Large intestine (tissue), 3 donors: ENCODE data around the gene FAP. TPM values are rescaled to one million over a fixed set of nuclear protein-coding genes. Genes with fewer than 3 reads are reported as not detected.

Experiments used
- DNase-seq, 2 donors: peaks; one replicate each; pipeline versions ENCODE4 v3.0.0 to v3.0.0-alpha.2; 2013
- H3K27ac ChIP-seq: one replicate; pipeline ENCODE4 v1.5.1; 2013; ENCODE audit warnings: low read length
- H3K27me3 ChIP-seq: 2 replicates; pipeline ENCODE4 v1.6.1; 2013; ENCODE audit warnings: low read length; ENCODE audit not compliant: control insufficient read depth, insufficient read depth
- H3K36me3 ChIP-seq: 2 replicates; pipeline ENCODE4 v1.6.1; 2013; ENCODE audit warnings: low read length; ENCODE audit not compliant: control insufficient read depth, insufficient read depth
- H3K4me1 ChIP-seq: one replicate; pipeline ENCODE4 v1.6.1; 2013; ENCODE audit warnings: low read length; ENCODE audit not compliant: control insufficient read depth, insufficient read depth
- H3K4me3 ChIP-seq: one replicate; pipeline ENCODE4 v1.5.1; 2013; ENCODE audit warnings: low read length
- H3K9me3 ChIP-seq: one replicate; pipeline ENCODE4 v1.6.1; 2013; ENCODE audit warnings: mild to moderate bottlenecking, low read depth, low read length, moderate library complexity; ENCODE audit not compliant: control insufficient read depth
- WGBS: methylation state at CpG from one replicate; pipeline ENCODE4 v1.1.5; 2013; ENCODE audit warnings: low lambda C conversion rate; ENCODE audit not compliant: insufficient coverage; 5-methylcytosine and 5-hydroxymethylcytosine counted together
- polyA plus RNA-seq: library from polyadenylated mRNA; unstranded; fragments of 120-200 nt; gene quantifications from one replicate; pipeline ENCODE4 v1.2.1, GENCODE V29; 2013

The FAP gene
- polyA plus RNA-seq, 1 donor: 10.6 TPM

GRCh38 chr2:162198239-162198638, 45.0 kb downstream of the FAP start:
- H3K36me3 ChIP-seq: no peaks in the 10 kb centered on the region
- H3K4me3 ChIP-seq: no peak overlapping the region

GRCh38 chr2:162197069-162197825, 46.0 kb downstream of the FAP start:
- Histone ChIP-seq H3K4me3 (no peak overlapping the region), H3K27me3 (no peaks in the 10 kb centered on the region), H3K4me1 (no peaks in the 10 kb centered on the region), H3K9me3 (no peaks in the 10 kb centered on the region), H3K36me3 (no peaks in the 10 kb centered on the region), H3K27ac (no peak overlapping the region)
- DNase-seq: no peak
- WGBS: 80% methylated on average over 1 of the region's 2 CpGs

More at GRCh38 chr2:162198239-162198638, 45.0 kb downstream of the FAP start:
- Histone ChIP-seq H3K9me3 (no peaks in the 10 kb centered on the region), H3K27me3 (no peaks in the 10 kb centered on the region), H3K4me1 (no peaks in the 10 kb centered on the region), H3K27ac (no peak overlapping the region)
- DNase-seq: no peak
- WGBS: 60% methylated on average over 1 of the region's 9 CpGs

- Histone ChIP-seq H3K36me3 (no peaks in the 10 kb centered on the region), H3K27me3 (no peaks in the 10 kb centered on the region), H3K4me1 (no peaks in the 10 kb centered on the region), H3K27ac (no peak overlapping the region), H3K4me3 (no peak overlapping the region), H3K9me3 (no peaks in the 10 kb centered on the region)
- DNase-seq: no peak
- WGBS: 89% methylated on average over 3 of the region's 7 CpGs
These were observed 46.6 kb downstream of the FAP start for GRCh38 chr2:162196638-162197037.

GRCh38 chr2:162188451-162188850, 54.8 kb downstream of the FAP start:
- H3K27ac ChIP-seq: no peak overlapping the region
- H3K9me3 ChIP-seq: no peaks in the 10 kb centered on the region
- no peak for DNase-seq
- H3K4me3 ChIP-seq: no peak overlapping the region
- no peaks in the 10 kb centered on the region for H3K36me3 ChIP-seq
- 100% methylated on average over 1 of the region's 3 CpGs for WGBS
- no peaks in the 10 kb centered on the region for H3K27me3 ChIP-seq
- peaks cover 11% of the 10 kb centered on the region for H3K4me1 ChIP-seq

- Histone ChIP-seq H3K27me3 (no peaks in the 10 kb centered on the region), H3K4me1 (peaks cover 27% of the 10 kb centered on the region), H3K4me3 (no peak overlapping the region), H3K36me3 (no peaks in the 10 kb centered on the region), H3K9me3 (no peaks in the 10 kb centered on the region), H3K27ac (no peak overlapping the region)
- peak in 1 of 2 donors; percentile 15 for DNase-seq
- WGBS: 73% methylated on average over 4 of the region's 5 CpGs
These were observed 57.6 kb downstream of the FAP start for GRCh38 chr2:162185541-162186232.

- no peaks in the 10 kb centered on the region for H3K36me3 ChIP-seq
- H3K4me3 ChIP-seq: no peak overlapping the region
- DNase-seq: peak; percentile 29 to 84
- H3K4me1 ChIP-seq: peaks cover 27% of the 10 kb centered on the region
- no peaks in the 10 kb centered on the region for H3K9me3 ChIP-seq
- peak overlapping the region; percentile 11 for H3K27ac ChIP-seq
- H3K27me3 ChIP-seq: no peaks in the 10 kb centered on the region
- 0% methylated on average over 1 of the region's 2 CpGs for WGBS
These were observed 58.3 kb downstream of the FAP start for GRCh38 chr2:162184821-162185450.

- Histone ChIP-seq H3K4me1 (peaks cover 27% of the 10 kb centered on the region), H3K27me3 (no peaks in the 10 kb centered on the region), H3K9me3 (no peaks in the 10 kb centered on the region), H3K27ac (peak overlapping the region; percentile 11), H3K4me3 (no peak overlapping the region), H3K36me3 (no peaks in the 10 kb centered on the region)
- 37% methylated on average over 3 of the region's 6 CpGs for WGBS
- DNase-seq: no peak
These were observed 58.9 kb downstream of the FAP start for GRCh38 chr2:162184359-162184758.

GRCh38 chr2:162182395-162182794, 60.9 kb downstream of the FAP start:
- H3K4me1 ChIP-seq: peaks cover 27% of the 10 kb centered on the region
- no peaks in the 10 kb centered on the region for H3K9me3 ChIP-seq
- no peaks in the 10 kb centered on the region for H3K27me3 ChIP-seq
- H3K36me3 ChIP-seq: no peaks in the 10 kb centered on the region
- H3K27ac ChIP-seq: no peak overlapping the region
- H3K4me3 ChIP-seq: no peak overlapping the region
- DNase-seq: no peak
- no CpG with 5 or more reads among the region's 2 CpGs for WGBS

GRCh38 chr2:162177301-162177700, 65.9 kb downstream of the FAP start:
- no peaks in the 10 kb centered on the region for H3K36me3 ChIP-seq
- H3K9me3 ChIP-seq: no peaks in the 10 kb centered on the region
- WGBS: 90% methylated on average over 3 of the region's 4 CpGs
- H3K4me1 ChIP-seq: peaks cover 10% of the 10 kb centered on the region
- H3K27me3 ChIP-seq: no peaks in the 10 kb centered on the region
- H3K27ac ChIP-seq: no peak overlapping the region
- no peak for DNase-seq
- H3K4me3 ChIP-seq: no peak overlapping the region

- H3K9me3 ChIP-seq: no peaks in the 10 kb centered on the region
- WGBS: 67% methylated on average over 1 of the region's 3 CpGs
- H3K27ac ChIP-seq: no peak overlapping the region
- no peak overlapping the region for H3K4me3 ChIP-seq
- H3K4me1 ChIP-seq: no peaks in the 10 kb centered on the region
- H3K36me3 ChIP-seq: no peaks in the 10 kb centered on the region
- no peaks in the 10 kb centered on the region for H3K27me3 ChIP-seq
- DNase-seq: no peak
These were observed 67.5 kb downstream of the FAP start for GRCh38 chr2:162175714-162176113.
